ENCODE data around the gene PRG2. TPM values are rescaled to one million over a fixed set of nuclear protein-coding genes. Genes with fewer than 3 reads are reported as not detected.

The PRG2 gene
- total RNA-seq = 0.11 TPM in 1 of 2 replicates, not detected in the other

GRCh38 chr11:57390535-57390934, at the start of gene PRG2:
Gene PRG2 (minus strand): TSS chr11:57390650. CDS start chr11:57389944, 706 bp downstream.

GRCh38 chr11:57426929-57427726, 36.7 kb upstream of the PRG2 start, which contains the start of gene SLC43A3:
Gene SLC43A3 (minus strand): TSS chr11:57427121. CDS start chr11:57426172, 949 bp downstream.

GRCh38 chr11:57380975-57381374, 9.5 kb downstream of the PRG2 start, which contains the start of gene PRG3:
Gene PRG3 (minus strand): TSS chr11:57381150. CDS start chr11:57380708, 442 bp downstream.

GRCh38 chr11:57338142-57338541, 52.3 kb downstream of the PRG2 start, which contains the start of gene P2RX3:
Gene P2RX3 (plus strand): TSS chr11:57338352. CDS start chr11:57338551, 199 bp downstream.

Other genes with a start within 250 kb of the PRG2 start
- gene LRRC55, start 208.7 kb downstream of the PRG2 start, total RNA-seq = not detected in 2 replicates
- gene APLNR, start 153.4 kb downstream of the PRG2 start, total RNA-seq = not detected in 2 replicates
- 102 and 105 TPM in 2 replicates for gene TNKS1BP1, start 65.7 kb downstream of the PRG2 start, total RNA-seq
- gene SSRP1, start 54.8 kb downstream of the PRG2 start, total RNA-seq = 53.3 and 67.8 TPM in 2 replicates
- 0.11 and 0.13 TPM in 2 replicates for gene P2RX3, start 52.3 kb downstream of the PRG2 start, total RNA-seq
- not detected in 2 replicates for gene PRG3, start 9.5 kb downstream of the PRG2 start, total RNA-seq
- 58.8 and 125 TPM in 2 replicates for gene SLC43A3, start 36.5 kb upstream of the PRG2 start, total RNA-seq
- 0.39 TPM in 1 of 2 replicates, not detected in the other for gene RTN4RL2, start 69.9 kb upstream of the PRG2 start, total RNA-seq
- 12.0 and 14.5 TPM in 2 replicates for gene SLC43A1, start 125.1 kb upstream of the PRG2 start, total RNA-seq
- gene TIMM10, start 140.1 kb upstream of the PRG2 start, total RNA-seq = 22.7 and 34.0 TPM in 2 replicates
- not detected in 2 replicates for gene SMTNL1, start 146.9 kb upstream of the PRG2 start, total RNA-seq
- gene UBE2L6, start 177.0 kb upstream of the PRG2 start, total RNA-seq = 49.2 and 49.5 TPM in 2 replicates
- 19.6 and 31.0 TPM in 2 replicates for gene SERPING1, start 207.0 kb upstream of the PRG2 start, total RNA-seq